Measurements from ENCODE around the gene CD99.

DNA sequence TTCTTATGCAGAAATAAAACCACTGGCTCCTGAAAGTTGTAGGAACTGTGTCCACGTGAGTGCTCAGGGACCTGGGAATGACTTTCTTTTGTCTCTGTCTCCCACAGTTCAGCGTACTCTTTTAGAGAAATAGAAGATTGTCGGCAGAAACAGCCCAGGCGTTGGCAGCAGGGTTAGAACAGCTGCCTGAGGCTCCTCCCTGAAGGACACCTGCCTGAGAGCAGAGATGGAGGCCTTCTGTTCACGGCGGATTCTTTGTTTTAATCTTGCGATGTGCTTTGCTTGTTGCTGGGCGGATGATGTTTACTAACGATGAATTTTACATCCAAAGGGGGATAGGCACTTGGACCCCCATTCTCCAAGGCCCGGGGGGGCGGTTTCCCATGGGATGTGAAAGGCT lies 49.6 kb downstream of the CD99 start:
- TF ChIP-seq, protein P1, sequence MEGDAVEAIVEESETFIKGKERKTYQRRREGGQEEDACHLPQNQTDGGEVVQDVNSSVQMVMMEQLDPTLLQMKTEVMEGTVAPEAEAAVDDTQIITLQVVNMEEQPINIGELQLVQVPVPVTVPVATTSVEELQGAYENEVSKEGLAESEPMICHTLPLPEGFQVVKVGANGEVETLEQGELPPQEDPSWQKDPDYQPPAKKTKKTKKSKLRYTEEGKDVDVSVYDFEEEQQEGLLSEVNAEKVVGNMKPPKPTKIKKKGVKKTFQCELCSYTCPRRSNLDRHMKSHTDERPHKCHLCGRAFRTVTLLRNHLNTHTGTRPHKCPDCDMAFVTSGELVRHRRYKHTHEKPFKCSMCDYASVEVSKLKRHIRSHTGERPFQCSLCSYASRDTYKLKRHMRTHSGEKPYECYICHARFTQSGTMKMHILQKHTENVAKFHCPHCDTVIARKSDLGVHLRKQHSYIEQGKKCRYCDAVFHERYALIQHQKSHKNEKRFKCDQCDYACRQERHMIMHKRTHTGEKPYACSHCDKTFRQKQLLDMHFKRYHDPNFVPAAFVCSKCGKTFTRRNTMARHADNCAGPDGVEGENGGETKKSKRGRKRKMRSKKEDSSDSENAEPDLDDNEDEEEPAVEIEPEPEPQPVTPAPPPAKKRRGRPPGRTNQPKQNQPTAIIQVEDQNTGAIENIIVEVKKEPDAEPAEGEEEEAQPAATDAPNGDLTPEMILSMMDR (IDR thresholded peaks at IDR 0.05), result no peak
- no peak for TF ChIP-seq POLR2A (IDR thresholded peaks at IDR 0.05)
- no peak for TF ChIP-seq EP300 (IDR thresholded peaks at IDR 0.05)
